OCI-LY7 (cell line): ENCODE data around the gene TBC1D1.

ENCODE experiments used
- CTCF ChIP-seq: fragments of 200-600 bp; sonication (generic); conservative IDR thresholded peaks from 2 replicates; pipeline ENCODE4 v1.5.1; 2014; ENCODE audit warnings: mild to moderate bottlenecking, antibody characterized with exemption, low read length, moderate library complexity, mixed read lengths
- EZH2phosphoT487 ChIP-seq: fragments of 200-600 bp; sonication (generic); IDR thresholded peaks from 2 replicates; pipeline ENCODE4 v1.6.1; 2018; ENCODE audit warnings: low read depth, borderline replicate concordance, mild to moderate bottlenecking, mixed run types, antibody characterized with exemption, low read length, moderate library complexity, mixed read lengths

GRCh38 chr4:37966044-37966443 is 75.2 kb downstream of the TBC1D1 start:
- TF ChIP-seq CTCF (no peak), EZH2phosphoT487 (no peak)
